Renal pelvis (tissue), 4 donors: ENCODE measurements around the gene PARK7. TPM values are rescaled to one million over a fixed set of nuclear protein-coding genes. Genes with fewer than 3 reads are reported as not detected.
A peak's percentile ranks its signal among the peaks of the same experiment; 100 is the strongest.

Experiments used
- DNase-seq: peaks from one replicate; pipeline ENCODE4 v3.0.0-alpha.2; 2013
- polyA plus RNA-seq, 3 donors: library from polyadenylated mRNA; unstranded; fragments of 120-200 nt; gene quantifications; one replicate each; pipeline ENCODE4 v1.2.1, GENCODE V29; 2013; ENCODE audit not compliant: insufficient read length in 3 of 3

The PARK7 gene
- polyA plus RNA-seq, 3 donors: 299 to 348 (median 328) TPM

DNA sequence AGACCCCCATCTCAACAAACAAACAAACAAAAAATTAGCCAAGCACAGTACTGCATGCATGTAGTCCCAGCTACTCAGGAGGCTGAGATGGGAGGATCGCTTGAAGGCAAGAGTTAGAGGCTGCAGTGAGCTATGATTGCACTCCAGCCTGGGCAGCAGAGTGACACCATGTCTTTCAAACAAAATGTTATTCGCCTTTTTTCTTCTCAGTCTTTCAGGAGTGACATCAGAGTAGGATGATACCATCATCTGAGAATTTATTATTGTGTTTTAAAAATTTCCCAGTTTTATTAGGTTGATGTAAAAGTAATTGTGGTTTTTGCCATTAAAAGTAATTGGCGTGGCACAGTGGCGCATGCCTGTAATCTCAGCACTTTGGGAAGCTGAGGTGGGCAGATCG is 10.8 kb downstream of the PARK7 start:
- no peak for DNase-seq

DNA sequence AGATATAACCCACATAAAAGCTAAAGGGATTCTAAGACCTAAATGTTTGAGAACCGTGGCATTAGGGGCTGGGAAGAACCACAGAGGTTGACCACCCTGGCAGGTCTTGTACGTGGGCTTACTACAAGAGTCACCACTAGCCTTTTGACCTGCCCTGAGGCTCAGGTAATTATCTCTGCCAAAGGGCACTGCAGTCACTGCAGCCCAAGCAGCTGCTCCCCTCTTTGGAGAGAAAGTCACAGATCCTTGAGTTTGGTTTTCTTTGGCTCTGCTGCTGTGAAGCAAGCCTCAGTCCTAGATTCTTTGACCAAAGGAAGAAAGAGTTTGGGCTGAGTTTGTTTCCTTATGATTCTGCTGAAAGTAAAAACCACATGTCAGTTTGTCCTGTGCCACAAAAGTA is 11.6 kb downstream of the PARK7 start:
- DNase-seq: no peak

DNA sequence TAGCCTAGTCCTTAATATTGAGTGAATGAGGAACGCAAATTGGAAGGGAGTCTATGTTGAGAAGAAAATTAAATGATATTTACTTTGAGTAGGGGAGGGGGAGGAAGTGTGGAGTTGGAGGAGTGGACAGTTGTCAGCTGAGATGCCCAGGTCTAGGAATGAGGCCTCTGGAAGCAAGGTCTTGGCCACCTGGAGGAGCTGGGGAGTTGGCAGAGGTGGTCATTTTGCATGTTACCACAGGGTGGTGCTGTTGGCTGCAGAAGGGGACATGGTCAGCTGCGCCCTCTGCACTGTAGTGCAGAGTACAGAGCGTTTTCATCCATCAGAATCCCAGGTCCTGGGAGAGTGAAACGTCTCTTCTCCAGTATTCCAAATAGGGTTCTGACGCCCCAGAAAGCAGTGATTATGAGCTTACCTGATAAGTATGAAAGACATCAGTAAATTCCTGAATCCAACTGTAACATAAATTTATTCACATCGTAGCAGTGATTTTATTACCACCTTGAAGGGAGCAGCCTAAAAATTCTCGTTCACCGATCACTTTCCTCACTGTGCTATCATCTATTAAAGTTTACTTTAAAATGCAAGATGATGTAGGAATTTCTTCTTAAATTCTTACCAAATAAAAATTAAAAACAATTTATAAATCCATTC is 13.8 kb downstream of the PARK7 start:
- DNase-seq: peak; percentile 69

DNA sequence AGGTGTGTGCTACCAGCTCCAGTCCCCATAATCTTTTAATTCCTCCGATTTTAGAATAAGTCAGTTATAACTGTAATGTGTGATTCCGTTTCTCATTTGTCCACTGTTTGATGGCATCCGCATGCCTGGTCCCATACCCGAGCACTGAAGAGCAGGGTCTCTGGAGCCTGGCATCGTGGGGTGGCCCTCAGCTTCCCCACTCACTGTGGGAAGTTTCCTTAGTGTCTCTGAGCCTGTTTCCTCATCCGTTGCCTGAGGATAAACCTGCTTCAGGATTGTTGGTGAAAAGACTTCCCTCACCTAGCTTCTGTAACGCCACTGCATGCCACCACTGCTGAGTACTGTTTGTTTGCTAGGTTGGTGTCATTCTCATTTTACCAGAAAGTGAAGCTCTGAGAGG is 19.5 kb downstream of the PARK7 start:
- no peak for DNase-seq

DNA sequence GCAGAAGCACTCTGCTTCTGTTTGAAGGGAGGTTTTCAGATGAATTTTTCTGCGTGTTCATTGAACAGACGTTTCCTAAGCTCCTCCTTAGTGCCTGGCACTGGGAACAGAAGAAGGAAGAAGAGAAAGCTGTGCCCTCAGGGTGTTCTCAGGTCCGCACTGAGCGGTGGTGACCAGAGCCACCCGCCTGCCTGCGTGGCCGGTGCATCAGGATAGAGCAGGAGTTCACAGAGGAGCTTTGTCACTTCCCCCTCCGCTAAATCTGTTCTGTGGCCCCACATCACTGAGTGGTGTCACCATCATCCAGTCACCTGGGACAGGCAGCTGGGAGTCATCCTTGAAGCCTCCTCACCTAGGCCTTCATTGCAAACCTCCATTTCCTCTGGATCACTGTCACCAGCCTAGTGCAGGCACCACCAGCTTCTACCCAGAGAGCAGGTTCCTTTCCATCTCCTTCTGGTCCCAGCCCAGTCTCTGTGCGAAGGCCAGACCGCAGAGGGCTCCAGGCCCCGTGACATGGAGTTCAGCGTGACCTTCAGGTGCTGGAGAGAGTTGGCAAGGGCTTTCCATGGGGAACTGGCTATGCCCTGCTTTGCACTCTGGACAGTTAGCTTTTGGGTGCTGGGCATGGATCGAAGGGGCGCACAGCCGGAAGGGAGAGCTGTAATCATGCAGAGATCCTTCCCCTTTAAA is 21.7 kb downstream of the PARK7 start:
- DNase-seq: no peak

DNA sequence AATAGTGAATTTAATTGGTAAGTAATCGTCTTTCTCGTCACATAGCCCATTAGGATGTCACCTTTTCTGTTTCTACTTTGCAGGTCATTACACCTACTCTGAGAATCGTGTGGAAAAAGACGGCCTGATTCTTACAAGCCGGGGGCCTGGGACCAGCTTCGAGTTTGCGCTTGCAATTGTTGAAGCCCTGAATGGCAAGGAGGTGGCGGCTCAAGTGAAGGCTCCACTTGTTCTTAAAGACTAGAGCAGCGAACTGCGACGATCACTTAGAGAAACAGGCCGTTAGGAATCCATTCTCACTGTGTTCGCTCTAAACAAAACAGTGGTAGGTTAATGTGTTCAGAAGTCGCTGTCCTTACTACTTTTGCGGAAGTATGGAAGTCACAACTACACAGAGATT is 23.3 kb downstream of the PARK7 start:
- DNase-seq: no peak

DNA sequence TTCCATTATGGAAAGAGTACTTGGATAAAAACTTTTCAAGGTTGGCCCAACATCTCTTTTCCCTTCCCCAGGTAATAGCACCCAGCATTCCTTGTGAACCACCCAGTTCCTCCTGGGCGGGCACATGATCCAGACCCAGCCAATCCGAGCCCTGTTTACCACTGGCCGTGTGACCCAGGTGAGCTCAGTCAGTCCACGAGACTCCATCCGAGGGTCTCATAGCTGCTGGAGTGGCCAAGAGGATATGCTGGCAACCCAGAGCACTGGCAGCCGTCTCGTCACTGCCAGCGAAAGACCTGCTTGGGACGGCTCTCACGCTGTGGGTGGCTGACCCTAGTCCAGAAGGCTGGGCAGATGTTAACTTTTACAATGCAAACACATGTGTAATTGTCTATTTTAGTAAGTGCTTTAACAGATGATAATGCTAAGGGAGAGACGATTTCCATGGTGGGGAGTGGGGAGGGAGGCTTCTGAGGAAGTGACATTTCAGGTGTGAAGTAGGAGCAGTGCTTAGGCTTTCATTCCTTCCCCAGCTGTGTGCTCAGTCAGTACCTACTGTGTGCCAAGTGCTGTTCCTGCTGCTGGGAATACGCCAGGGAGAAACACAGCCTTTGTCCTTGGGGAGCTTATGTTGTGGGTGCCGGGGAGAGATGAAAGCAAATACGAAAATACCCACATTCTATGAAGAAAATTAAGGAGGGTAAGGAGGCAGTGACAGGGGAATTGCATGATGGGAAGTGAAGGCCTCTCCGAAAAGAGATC is 24.5 kb downstream of the PARK7 start:
- DNase-seq: no peak

DNA sequence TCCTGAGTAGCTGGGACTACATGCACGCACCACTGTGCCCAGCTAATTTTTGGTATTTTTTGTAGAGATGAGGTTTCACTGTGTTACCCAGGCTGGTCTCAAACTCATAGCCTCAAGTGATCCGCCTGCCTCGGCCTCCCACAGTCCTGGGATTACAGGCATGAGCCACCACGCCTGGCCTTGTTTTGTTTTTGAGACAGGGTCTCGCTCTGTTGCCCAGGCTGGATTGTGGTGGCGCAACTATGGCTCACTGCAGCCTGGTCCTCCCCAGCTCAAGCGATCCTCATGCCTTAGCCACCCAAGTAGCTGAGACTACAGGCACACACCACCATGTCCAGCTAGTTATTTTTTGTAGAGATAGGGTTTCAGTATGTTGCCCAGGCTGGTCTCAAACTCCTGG is 26.0 kb downstream of the PARK7 start:
- no peak for DNase-seq

DNA sequence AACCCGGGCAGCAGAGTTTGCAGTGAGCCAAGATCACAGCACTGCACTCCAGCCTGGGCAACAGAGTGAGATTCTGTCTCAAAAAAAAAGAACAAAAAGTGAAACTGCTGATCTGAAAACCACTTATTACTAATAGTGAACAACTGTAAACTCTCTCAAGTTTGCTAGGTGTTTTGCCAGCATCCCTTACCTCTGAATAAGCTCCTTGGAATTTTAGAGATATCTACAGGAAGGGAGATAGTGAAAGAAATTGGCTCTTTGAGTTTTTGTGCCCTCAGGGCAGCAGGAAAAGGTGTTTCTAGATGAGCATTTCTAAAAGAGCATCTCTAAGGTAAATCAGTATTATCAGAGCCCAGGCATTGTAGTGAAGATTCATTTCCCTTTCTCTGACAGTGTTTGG is 27.1 kb downstream of the PARK7 start:
- DNase-seq: no peak

DNA sequence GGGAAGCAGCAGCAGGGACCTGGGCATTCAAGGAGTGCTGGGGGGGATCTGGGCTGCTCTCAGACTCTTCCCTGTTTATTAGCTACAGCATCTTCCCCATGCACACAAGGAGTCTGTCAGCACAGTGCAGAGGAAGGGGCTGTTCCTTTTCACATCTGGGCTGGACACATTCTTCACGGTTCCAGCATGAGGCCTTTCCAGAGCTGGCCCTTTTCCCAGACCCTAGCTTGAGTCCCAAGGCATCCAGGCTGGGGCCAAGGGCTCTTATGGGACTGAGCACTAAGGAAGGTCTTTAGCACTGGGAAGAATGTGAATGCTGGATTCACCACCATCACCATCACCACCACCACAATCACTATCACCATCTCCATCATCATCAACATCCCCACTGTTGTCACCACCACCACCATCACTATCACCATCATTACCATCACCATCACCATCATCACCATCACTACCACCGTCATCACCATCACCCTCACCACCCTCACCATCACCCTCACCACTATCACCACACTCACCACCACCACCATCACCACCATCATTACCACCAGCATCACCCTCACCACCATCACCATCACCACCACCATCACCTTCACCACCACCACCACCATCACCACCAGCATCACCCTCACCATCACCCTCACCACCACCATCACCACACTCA is 28.4 kb downstream of the PARK7 start:
- no peak for DNase-seq

DNA sequence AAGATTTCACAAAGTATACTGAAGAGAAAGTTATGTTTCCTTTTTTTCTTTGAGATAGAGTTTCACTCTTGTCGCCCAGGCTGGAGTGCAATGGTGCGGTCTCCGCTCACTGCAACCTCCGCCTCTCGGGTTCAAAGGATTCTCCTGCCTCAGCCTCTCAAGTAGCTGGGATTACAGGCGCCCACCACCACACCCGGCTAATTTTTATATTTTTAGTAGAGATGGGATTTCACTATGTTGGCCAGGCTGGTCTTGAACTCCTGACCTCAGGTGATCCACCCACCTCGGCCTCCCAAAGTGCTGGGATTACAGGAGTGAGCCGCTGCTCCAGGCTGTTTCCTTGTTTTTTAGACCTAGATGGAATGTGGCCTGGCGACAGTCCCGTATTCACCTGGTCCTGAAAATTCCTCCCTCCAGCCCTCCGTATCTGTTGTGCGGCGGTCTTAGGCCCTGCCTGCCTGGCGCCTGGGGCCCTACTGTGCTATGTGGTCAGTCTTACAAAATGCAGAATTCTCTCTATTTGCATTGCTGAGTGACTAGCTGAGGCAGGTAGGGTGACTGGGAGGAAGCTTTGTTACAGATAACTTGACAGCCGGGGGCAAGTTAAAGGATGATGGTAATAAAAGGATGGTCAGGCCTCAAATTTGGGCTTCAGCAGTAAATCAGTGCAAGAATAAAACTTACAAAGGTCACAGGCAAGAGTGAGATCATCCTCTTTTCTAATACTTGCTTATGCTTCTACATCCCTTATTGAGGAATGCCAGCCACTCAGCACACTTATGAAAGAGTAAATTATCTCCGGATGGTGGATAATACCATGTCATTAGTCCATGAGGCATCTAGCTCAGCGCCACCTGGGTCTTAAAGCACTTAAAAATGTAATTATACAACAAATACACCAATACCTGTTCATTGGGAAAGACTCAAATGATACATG is 30.3 kb downstream of the PARK7 start:
- no peak for DNase-seq

DNA sequence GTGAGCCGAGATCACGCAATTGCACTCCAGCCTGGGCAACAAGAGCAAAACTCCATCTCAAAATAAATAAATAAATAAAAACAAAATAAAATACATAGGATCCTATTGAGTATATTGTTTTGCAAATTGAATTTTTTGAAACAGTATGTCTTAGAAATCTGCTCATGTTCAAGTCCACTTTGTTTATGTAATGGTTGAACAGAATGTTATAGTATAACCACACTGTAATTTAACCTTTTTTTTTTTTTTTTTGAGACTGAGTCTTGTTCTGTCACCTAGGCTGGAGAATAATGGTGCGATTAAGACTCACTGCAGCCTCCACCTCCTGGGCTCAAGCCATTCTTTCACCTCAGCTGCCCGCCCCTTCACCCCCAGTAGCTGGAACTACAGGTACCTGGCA is 31.4 kb downstream of the PARK7 start:
- no peak for DNase-seq

DNA sequence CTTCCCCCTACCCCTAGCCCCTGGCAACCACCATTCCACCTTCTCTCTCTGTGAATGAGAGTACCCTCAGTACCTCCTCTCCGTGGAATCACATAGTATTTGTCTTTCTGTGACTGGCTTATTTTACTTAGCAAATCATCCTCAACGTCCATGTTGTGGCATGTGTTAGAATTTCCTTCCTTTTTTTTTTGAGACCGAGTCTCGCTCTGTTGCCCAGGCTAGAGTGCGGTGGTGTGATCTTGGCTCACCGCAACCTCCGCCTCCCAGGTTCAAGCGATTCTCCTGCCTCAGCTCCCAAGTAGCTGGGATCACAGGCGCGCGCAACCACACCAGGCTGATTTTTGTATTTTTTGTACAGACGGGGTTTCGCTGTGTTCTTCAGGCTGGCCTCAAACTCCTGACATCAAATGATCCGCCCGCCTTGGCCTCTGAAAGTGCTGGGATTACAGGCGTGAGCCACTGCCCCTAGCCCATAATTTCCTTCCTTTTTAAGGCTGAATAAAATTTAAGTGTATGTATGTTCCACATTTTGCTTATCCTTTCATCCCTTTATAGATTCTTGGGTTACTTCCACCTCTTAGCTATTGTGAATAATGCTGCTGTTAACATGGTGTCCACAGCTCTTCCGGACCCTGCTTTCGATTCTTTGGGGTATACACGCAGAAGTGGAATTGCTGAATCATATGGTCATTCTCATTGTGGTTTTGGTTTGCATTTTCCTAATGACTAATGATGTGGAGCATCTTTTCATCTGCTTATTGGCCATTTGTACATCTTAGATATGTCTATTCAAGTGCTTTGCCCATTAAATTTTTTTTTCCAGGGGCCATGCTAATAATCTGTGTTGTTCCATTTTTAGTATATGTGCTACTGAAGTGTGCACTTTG is 32.3 kb downstream of the PARK7 start:
- DNase-seq: no peak

DNA sequence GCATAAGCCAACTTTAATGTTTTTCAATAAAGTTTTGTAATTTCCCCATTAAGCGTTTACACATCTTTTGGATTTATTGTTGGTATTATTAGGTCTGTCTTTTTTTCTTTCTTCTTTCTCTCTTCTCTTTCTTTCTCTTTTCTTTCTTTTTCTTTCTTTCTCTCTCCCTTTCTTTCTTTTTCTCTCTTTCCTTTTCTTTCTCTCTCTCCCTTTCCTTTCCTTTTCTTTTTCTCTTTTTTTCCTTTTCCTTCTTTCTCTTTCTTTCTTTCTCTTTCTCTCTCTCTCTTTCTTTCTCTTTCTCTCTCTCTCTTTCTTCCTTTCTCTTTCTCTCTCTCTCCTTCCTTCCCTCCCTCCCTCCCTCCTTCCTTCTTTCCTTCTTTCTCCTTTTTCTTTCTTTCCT is 33.3 kb downstream of the PARK7 start:
- DNase-seq: no peak

DNA sequence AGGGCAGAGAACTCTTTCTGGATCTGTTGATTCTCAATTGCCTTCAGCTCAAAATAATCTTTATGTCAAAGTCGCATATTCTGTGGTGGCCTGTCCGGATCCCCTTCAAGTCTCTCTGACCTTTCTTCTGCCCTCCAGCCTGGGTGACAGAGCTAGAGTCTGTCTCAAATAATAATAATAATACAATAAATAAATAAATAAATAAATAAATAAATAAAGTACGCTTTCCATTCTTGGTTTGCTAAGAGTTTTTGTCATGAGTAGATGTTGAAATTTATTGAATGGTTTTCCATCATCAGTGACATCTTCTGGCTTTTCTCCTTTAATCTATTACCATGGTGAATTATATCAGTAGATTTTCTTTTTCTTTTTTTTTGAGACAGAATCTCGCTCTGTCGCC is 33.9 kb downstream of the PARK7 start:
- DNase-seq: no peak

DNA sequence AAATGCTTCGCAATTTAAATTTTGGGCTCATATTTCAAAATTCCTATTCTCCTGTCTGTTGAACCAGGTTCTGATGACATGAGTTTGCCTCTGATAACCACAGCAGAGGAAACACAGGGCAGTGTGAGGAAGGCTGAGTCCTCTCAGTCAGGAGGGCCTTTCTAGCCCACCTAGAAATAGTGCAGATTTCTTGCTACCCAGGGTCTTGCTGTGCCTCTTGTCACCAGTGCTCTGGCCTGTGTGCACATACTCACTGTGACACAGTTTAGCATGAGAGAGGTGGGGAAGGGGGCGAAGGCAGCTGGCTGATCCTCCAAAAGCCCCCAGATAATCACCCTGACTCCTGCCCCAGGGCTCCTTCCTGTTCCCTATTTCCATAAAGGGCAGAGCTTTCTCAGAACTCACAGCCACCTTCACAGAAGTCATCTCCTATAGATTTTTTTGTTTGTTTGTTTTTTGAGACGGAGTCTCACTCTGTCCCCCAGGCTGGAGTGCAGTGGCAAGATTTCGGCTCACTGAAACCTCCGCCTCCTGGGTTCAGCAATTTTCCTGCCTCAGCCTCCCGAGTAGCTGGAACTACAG is 40.9 kb downstream of the PARK7 start:
- DNase-seq: no peak

DNA sequence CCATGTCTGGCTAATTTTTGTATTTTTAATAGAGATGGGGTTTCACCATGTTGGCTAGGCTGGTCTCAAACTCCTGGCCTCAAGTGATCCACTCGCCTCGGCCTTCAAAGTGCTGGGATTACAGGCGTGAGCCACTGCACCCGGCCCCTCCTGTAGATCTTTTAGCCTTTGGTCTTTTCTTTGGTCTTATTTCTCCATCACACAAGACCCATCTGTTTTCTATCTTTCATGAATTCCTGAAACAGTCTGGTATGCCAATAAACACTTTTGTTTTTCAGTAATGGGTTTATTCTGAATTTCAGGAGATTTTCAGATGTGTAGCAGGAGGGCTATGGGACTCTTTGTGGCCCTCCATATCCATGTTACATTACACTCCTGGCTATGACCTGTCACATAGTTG is 41.4 kb downstream of the PARK7 start:
- no peak for DNase-seq

DNA sequence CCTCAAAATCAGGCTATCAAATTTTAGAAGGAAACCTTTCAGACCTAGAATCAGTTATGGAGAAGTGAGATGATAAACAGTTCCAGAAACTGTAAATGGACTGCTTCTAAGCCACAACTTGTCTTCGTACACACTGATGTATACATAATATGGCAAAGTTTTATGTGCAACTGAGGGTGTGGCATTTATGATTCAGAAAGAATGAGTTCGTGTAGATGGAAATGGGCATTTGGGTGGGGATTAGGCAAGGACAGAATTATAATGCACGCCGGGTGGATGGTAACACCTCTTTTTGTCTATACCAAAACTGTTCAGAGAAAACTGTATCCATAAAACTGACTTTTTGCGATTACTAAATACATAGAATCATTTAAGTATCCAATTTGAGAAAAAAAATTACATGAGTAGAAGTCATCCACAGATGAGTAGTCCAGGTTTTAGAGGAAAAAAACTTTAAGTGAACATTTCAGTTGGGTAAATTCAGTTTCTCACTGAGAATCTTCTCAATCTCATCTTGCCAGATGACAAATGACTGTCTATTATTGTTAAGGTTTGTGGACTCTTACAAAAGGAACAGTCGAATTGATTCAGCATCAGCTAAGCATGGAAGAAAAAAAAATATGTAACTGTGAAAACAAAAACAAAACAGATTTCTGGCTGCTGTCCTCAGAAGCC is 42.1 kb downstream of the PARK7 start:
- no peak for DNase-seq

DNA sequence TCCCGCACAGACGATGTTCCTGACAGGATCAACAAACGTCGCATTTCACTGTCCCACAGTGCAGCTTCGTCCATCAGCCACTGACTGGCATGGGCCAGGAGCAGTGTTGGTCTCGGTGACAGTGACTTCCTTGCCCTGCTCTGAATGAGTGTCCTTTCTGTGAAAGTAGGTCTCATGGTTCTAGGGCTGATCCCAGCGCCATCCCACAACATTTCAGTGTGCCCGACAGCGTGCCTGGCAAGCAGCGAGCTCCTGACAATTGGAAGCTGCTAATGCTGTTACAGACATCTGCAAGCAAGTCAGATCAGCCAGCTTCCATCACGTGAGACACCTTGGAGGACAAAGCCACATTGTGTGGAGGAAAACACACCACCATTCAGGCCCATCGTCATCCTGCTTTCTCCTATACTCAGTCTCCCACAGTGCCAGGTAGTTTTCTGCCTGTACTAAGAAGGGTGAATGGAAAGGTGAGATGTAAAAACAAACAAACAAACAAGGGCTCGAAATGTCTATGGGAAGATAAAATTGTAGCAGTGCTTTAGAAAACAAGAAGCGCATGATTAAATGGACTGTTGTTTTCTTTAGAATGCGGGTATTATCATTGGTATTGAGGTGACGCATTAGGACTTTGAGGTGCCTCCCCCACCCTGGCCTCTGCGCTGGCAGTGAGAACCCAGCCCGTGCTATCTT is 42.7 kb downstream of the PARK7 start:
- no peak for DNase-seq
